Right lobe of liver (tissue), 4 donors: ENCODE data around the gene APBB2.

Experiments
- POLR2A ChIP-seq: fragments of 450-650 bp; IDR thresholded peaks from one replicate; pipeline ENCODE4 v1.6.1; 2017; ENCODE audit warnings: antibody characterized with exemption, mild to moderate bottlenecking
- TF ChIP-seq, protein P1 (sequence below), 4 donors: fragments of 200-600 bp in 3 of 4; fragments of 450-650 bp in 1 of 4; IDR thresholded peaks; one replicate each; pipeline versions ENCODE4 v1.5.1 to v1.8.0; 2016 to 2022; ENCODE audit warnings: antibody characterized with exemption in 4 of 4, mild to moderate bottlenecking in 2 of 4
- donor health status: DM: no; HTN: no; CAD: no.
- donor health status: DM: no; HTN: no; CAD: no.
- donor health status: DM: no; HTN: yes; CAD: no.

GRCh38 chr4:41125558-41126311, 88.6 kb downstream of the APBB2 start:
- TF ChIP-seq, protein P1, sequence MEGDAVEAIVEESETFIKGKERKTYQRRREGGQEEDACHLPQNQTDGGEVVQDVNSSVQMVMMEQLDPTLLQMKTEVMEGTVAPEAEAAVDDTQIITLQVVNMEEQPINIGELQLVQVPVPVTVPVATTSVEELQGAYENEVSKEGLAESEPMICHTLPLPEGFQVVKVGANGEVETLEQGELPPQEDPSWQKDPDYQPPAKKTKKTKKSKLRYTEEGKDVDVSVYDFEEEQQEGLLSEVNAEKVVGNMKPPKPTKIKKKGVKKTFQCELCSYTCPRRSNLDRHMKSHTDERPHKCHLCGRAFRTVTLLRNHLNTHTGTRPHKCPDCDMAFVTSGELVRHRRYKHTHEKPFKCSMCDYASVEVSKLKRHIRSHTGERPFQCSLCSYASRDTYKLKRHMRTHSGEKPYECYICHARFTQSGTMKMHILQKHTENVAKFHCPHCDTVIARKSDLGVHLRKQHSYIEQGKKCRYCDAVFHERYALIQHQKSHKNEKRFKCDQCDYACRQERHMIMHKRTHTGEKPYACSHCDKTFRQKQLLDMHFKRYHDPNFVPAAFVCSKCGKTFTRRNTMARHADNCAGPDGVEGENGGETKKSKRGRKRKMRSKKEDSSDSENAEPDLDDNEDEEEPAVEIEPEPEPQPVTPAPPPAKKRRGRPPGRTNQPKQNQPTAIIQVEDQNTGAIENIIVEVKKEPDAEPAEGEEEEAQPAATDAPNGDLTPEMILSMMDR (IDR thresholded peaks at IDR 0.05) = no peak
- no peak for TF ChIP-seq POLR2A
